SK-N-SH (cell line): ENCODE data around the gene ARHGEF10L. TPM values are rescaled to one million over a fixed set of nuclear protein-coding genes. Genes with fewer than 3 reads are reported as not detected.
A peak's percentile ranks its signal among the peaks of the same experiment; 100 is the strongest.

ENCODE experiments used
- CTCF ChIA-PET: fragments of 300-600, 350-600 bp; formaldehyde crosslinking; extraction: SDS; loops from one replicate; lab custom pipeline; 2021; lab: Yijun Ruan, JAX
- POLR2A ChIA-PET: fragments of 350-600 bp; sonication (Branson Sonifier 250); formaldehyde crosslinking; extraction: SDS; loops from one replicate; lab custom pipeline; 2020; ENCODE audit warnings: antibody characterized with exemption, inconsistent platforms; lab: Yijun Ruan, JAX
- DNase-seq: peaks from one replicate; pipeline ENCODE4 v3.0.0; 2012
- H2AFZ ChIP-seq: fragments of 200-600 bp; sonication (generic); 2 replicates; pipeline ENCODE4 v1.8.1; 2016; ENCODE audit warnings: antibody characterized with exemption, mild to moderate bottlenecking, low read depth
- H3F3A ChIP-seq: fragments of 200-600 bp; sonication (generic); replicated peaks from 2 replicates; pipeline ENCODE3; 2016; ENCODE audit warnings: antibody characterized with exemption, mild to moderate bottlenecking; ENCODE audit not compliant: insufficient read depth
- H3K27ac ChIP-seq, 2 experiments: fragments of 200-500 bp in 1 of 2; fragments of 200-600 bp in 1 of 2; sonication (Bioruptor generic) in 1 of 2; sonication (generic), shearing (Covaris generic) in 1 of 2; 2 replicates each; pipeline versions ENCODE4 v1.5.1 to v1.6.1; 2014 to 2016; ENCODE audit warnings: low read depth in 2 of 2, inconsistent platforms in 1 of 2, low read length in 1 of 2, mild to moderate bottlenecking in 1 of 2, mixed read lengths in 1 of 2
- H3K27me3 ChIP-seq: fragments of 200-600 bp; sonication (generic), shearing (Covaris generic); 2 replicates; pipeline ENCODE4 v1.6.1; 2016; ENCODE audit warnings: mixed run types; ENCODE audit not compliant: insufficient read depth
- H3K36me3 ChIP-seq, 2 experiments: fragments of 200-500 bp in 1 of 2; fragments of 200-600 bp in 1 of 2; sonication (Bioruptor generic) in 1 of 2; sonication (generic) in 1 of 2; replicated peaks in 1 of 2; 2 replicates each; pipeline versions ENCODE3 to v1.5.1; 2014 to 2016; ENCODE audit warnings: low read length in 1 of 2, mild to moderate bottlenecking in 1 of 2; ENCODE audit not compliant: insufficient read depth in 2 of 2, control insufficient read depth in 1 of 2
- H3K4me1 ChIP-seq, 2 experiments: fragments of 200-500 bp in 1 of 2; fragments of 200-600 bp in 1 of 2; sonication (Bioruptor generic) in 1 of 2; sonication (generic), shearing (Covaris generic) in 1 of 2; 2 replicates each; pipeline versions ENCODE4 v1.5.1 to v1.6.1; 2014 to 2016; ENCODE audit warnings: low read depth in 1 of 2, low read length in 1 of 2, mixed run types in 1 of 2; ENCODE audit not compliant: insufficient read depth in 2 of 2, control insufficient read depth in 1 of 2
- H3K4me2 ChIP-seq: fragments of 200-600 bp; sonication (generic), shearing (Covaris generic); 2 replicates; pipeline ENCODE4 v1.6.1; 2017; ENCODE audit warnings: mixed run types
- H3K4me3 ChIP-seq, 2 experiments: fragments of 200-500 bp in 1 of 2; fragments of 200-600 bp in 1 of 2; sonication (Bioruptor generic) in 1 of 2; sonication (generic), shearing (Covaris generic) in 1 of 2; 2 replicates each; pipeline versions ENCODE4 v1.5.1 to v1.8.1; 2014 to 2016; ENCODE audit warnings: low read depth in 2 of 2, inconsistent platforms in 1 of 2, low read length in 1 of 2, mild to moderate bottlenecking in 1 of 2, mixed read lengths in 1 of 2, moderate library complexity in 1 of 2
- H3K79me2 ChIP-seq: fragments of 200-600 bp; sonication (generic); 2 replicates; pipeline ENCODE4 v1.8.1; 2017; ENCODE audit warnings: mild to moderate bottlenecking; ENCODE audit not compliant: insufficient read depth
- H3K9ac ChIP-seq: fragments of 200-600 bp; sonication (generic); 2 replicates; pipeline ENCODE4 v1.6.1; 2017; ENCODE audit warnings: mixed run types
- H3K9me2 ChIP-seq: fragments of 200-600 bp; sonication (generic); 2 replicates; pipeline ENCODE4 v1.6.1; 2017; ENCODE audit warnings: mixed run types
- H3K9me3 ChIP-seq: fragments of 200-600 bp; sonication (generic); 2 replicates; pipeline ENCODE4 v1.6.1; 2017; ENCODE audit warnings: mixed run types, mild to moderate bottlenecking, moderate library complexity
- H4K20me1 ChIP-seq: fragments of 200-600 bp; sonication (generic); 2 replicates; pipeline ENCODE4 v1.6.1; 2017; ENCODE audit warnings: mild to moderate bottlenecking, mixed run types; ENCODE audit not compliant: insufficient read depth
- CTCF ChIP-seq: fragments of 200-600 bp; sonication (generic); IDR thresholded peaks from 2 replicates; pipeline ENCODE4 v1.6.1; 2017; ENCODE audit warnings: antibody characterized with exemption, mild to moderate bottlenecking, moderate library complexity
- ELF1 ChIP-seq: IDR thresholded peaks from 2 replicates; pipeline ENCODE4 v1.4.0; 2012
- EZH2phosphoT487 ChIP-seq: fragments of 200-600 bp; sonication (generic); IDR thresholded peaks from 2 replicates; pipeline ENCODE4 v1.6.1; 2017; ENCODE audit warnings: low read depth, mixed run types, mild to moderate bottlenecking, antibody characterized with exemption, moderate library complexity, borderline replicate concordance
- FOXM1 ChIP-seq: IDR thresholded peaks from 2 replicates; pipeline ENCODE4 v1.4.0; 2012; ENCODE audit warnings: low read depth, mild to moderate bottlenecking
- GATA2 ChIP-seq: sonication (generic); formaldehyde crosslinking; IDR thresholded peaks from 2 replicates; pipeline ENCODE4 v1.5.0; 2020; ENCODE audit warnings: mild to moderate bottlenecking, missing genetic modification reagents
- IRF3 ChIP-seq: fragments of 150-350 bp; IDR thresholded peaks from 2 replicates; pipeline ENCODE4 v1.6.1; 2016; ENCODE audit warnings: mild to moderate bottlenecking, low read depth, low read length
- JUND ChIP-seq: IDR thresholded peaks from 2 replicates; pipeline ENCODE4 v1.4.0; 2012
- NFIC ChIP-seq: IDR thresholded peaks from 2 replicates; pipeline ENCODE4 v1.4.0; 2012; ENCODE audit warnings: borderline replicate concordance
- POLR2AphosphoS5 ChIP-seq: IDR thresholded peaks from 2 replicates; pipeline ENCODE4 v1.6.1; 2012; ENCODE audit warnings: low read depth, low read length
- RAD21 ChIP-seq: IDR thresholded peaks from 2 replicates; pipeline ENCODE4 v1.6.1; 2012; ENCODE audit warnings: mild to moderate bottlenecking, low read length
- REST ChIP-seq: IDR thresholded peaks from 2 replicates; pipeline ENCODE4 v1.6.1; 2012; ENCODE audit warnings: mild to moderate bottlenecking, low read depth, low read length, moderate library complexity
- RFX5 ChIP-seq: IDR thresholded peaks from 2 replicates; pipeline ENCODE4 v1.6.1; 2012; ENCODE audit warnings: mild to moderate bottlenecking, improper control_type of control experiment, low read length
- RXRA ChIP-seq: IDR thresholded peaks from 2 replicates; pipeline ENCODE4 v1.4.0; 2012; ENCODE audit warnings: low read depth, mild to moderate bottlenecking, borderline replicate concordance
- SMC3 ChIP-seq: IDR thresholded peaks from 2 replicates; pipeline ENCODE4 v1.6.1; 2012; ENCODE audit warnings: low read depth, low read length, improper control_type of control experiment
- TCF12 ChIP-seq: IDR thresholded peaks from 2 replicates; pipeline ENCODE4 v1.4.0; 2012
- ZBTB33 ChIP-seq: IDR thresholded peaks from 2 replicates; pipeline ENCODE4 v1.4.0; 2012; ENCODE audit warnings: low read depth, borderline replicate concordance
- WGBS: methylation state at CpG from one replicate; pipeline ENCODE4 v1.1.6; 2017; ENCODE audit warnings: low lambda C conversion rate; 5-methylcytosine and 5-hydroxymethylcytosine counted together
- polyA plus RNA-seq, 3 experiments: library from polyadenylated mRNA; depleted of rRNA; stranded (reverse); fragments of >200 nt; gene quantifications; 2 replicates each; pipeline ENCODE4 v1.2.3, GENCODE V29; 2012

Gene ARHGEF10L
- polyA plus RNA-seq, 1 of the 3 experiments (the other 2 are of a cell fraction), result 12.5 TPM

GRCh38 chr1:17688217-17688810, 148.8 kb downstream of the ARHGEF10L start:
- Histone ChIP-seq H2AFZ (no peak overlapping the region), H3K4me1 (peaks cover 0 to 45% of the 10 kb centered on the region in 2 experiments; a peak in 1 of 4 replicates), H3K4me3 (no peak overlapping the region), H3K9me3 (no peaks in the 10 kb centered on the region), H3F3A (no peaks in the 10 kb centered on the region), H3K79me2 (no peaks in the 10 kb centered on the region), H3K9ac (no peak overlapping the region), H3K4me2 (no peak overlapping the region), H3K9me2 (no peaks in the 10 kb centered on the region), H3K27me3 (no peaks in the 10 kb centered on the region), H3K27ac (peak overlapping the region in 1 of 2 experiments; percentile 54; a peak in 1 of 4 replicates), H3K36me3 (peaks cover 0 to 12% of the 10 kb centered on the region in 2 experiments), H4K20me1 (no peaks in the 10 kb centered on the region)
- TF ChIP-seq ZBTB33 (no peak), ELF1 (no peak), REST (no peak), FOXM1 (no peak)
- ChIA-PET POLR2A (interaction anchor here (1.0 kb wide), 1 partner anchor 16 kb away, joined by 3 read pairs; no protein-coding TSS in a partner anchor), CTCF (interaction anchor here (0.9 to 1.5 kb wide), 5 partner anchors 10 to 893 kb away, joined by 3 to 7 read pairs (median 3); no protein-coding TSS in a partner anchor)
- no peak for DNase-seq
- 95% methylated on average over 5 of the region's 8 CpGs for WGBS

GRCh38 chr1:17689011-17689410, 149.5 kb downstream of the ARHGEF10L start:
- Histone ChIP-seq H3K27ac (peak overlapping the region in 1 of 2 experiments; percentile 50; a peak in 1 of 4 replicates), H3K4me3 (no peak overlapping the region), H4K20me1 (no peaks in the 10 kb centered on the region), H3K9me3 (no peaks in the 10 kb centered on the region), H3F3A (no peaks in the 10 kb centered on the region), H3K27me3 (no peaks in the 10 kb centered on the region), H2AFZ (no peak overlapping the region), H3K4me1 (peaks cover 0 to 38% of the 10 kb centered on the region in 2 experiments; a peak in 1 of 4 replicates), H3K79me2 (no peaks in the 10 kb centered on the region), H3K4me2 (no peak overlapping the region), H3K9ac (no peak overlapping the region), H3K36me3 (peaks cover 0 to 12% of the 10 kb centered on the region in 2 experiments), H3K9me2 (no peaks in the 10 kb centered on the region)
- no peak for DNase-seq
- WGBS, result 79% methylated on average over 3 of the region's 9 CpGs
- POLR2A ChIA-PET, result no interaction called here
- TF ChIP-seq FOXM1 (no peak), IRF3 (no peak), CTCF (no peak), RXRA (no peak), POLR2AphosphoS5 (no peak), EZH2phosphoT487 (no peak), NFIC (no peak), JUND (no peak), TCF12 (no peak), SMC3 (no peak), RAD21 (no peak), RFX5 (no peak), GATA2 (no peak)
- CTCF ChIA-PET, result interaction anchor here (1.2 to 1.5 kb wide), 5 partner anchors 12 to 893 kb away, joined by 3 to 7 read pairs (median 3); no protein-coding TSS in a partner anchor
